ENCODE measurements around the gene PUM2.
A peak's percentile ranks its signal among the peaks of the same experiment; 100 is the strongest.

PUM2 gene, protein sequence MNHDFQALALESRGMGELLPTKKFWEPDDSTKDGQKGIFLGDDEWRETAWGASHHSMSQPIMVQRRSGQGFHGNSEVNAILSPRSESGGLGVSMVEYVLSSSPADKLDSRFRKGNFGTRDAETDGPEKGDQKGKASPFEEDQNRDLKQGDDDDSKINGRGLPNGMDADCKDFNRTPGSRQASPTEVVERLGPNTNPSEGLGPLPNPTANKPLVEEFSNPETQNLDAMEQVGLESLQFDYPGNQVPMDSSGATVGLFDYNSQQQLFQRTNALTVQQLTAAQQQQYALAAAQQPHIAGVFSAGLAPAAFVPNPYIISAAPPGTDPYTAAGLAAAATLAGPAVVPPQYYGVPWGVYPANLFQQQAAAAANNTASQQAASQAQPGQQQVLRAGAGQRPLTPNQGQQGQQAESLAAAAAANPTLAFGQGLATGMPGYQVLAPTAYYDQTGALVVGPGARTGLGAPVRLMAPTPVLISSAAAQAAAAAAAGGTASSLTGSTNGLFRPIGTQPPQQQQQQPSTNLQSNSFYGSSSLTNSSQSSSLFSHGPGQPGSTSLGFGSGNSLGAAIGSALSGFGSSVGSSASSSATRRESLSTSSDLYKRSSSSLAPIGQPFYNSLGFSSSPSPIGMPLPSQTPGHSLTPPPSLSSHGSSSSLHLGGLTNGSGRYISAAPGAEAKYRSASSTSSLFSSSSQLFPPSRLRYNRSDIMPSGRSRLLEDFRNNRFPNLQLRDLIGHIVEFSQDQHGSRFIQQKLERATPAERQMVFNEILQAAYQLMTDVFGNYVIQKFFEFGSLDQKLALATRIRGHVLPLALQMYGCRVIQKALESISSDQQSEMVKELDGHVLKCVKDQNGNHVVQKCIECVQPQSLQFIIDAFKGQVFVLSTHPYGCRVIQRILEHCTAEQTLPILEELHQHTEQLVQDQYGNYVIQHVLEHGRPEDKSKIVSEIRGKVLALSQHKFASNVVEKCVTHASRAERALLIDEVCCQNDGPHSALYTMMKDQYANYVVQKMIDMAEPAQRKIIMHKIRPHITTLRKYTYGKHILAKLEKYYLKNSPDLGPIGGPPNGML
- total RNA-seq, result 102 to 281 (median 153) reads per million in 9 experiments

DNA sequence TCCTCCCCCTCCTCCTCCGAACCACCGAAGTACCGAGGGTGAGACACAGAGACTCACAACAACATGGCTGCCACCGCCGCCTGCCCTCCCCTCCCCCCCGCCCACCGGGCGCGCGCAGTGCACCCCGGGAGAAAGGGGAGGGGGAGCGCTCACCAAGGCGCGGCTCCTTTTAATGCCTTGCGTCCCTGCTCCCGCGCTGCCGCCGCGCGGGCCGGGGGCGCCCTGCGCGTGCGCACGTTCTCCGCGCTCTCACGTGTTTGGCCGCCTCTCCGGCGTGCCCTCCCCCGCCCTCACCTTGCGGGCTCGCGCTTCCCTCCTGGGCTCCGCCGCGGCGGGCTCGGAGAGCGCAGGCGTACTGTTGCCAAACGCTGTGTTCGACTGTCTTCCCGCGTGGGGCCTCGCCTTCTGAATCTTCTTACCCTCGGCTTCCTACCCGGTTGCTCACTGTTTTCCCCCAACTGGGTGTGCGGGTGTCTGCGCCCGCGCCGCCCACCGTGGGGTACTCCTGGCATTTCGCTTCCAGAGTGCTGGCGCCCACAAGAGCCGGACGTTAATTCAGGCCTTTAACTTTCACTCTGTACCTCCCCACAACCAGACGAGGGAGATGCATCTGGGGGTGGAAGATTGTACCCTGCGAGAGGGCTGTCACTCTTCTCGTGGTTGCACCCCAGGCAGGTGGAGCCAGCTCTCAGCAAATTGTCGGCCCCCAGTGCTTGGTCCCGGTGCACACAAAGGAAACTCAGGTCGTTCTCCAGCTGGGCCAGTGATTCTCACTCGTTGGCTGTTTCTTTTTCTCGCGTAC is at the start of gene PUM2:
Gene PUM2 (minus strand): TSS at position 92 of the 802 bp plus-strand sequence. CDS start 23,484 bp downstream, outside the sequence.
- Mint-ChIP-seq H3K36me3 (ENCODE audit: insufficient read depth) (peaks cover 15% of the 10 kb centered on the region), H3K4me3 (no peak within 1 kb of the TSS), H3K27ac (no peak within 1 kb of the TSS), H3K4me1 (ENCODE audit: low read depth in 2 of 2) (peaks cover 28 to 37% of the 10 kb centered on the region in 2 donors), H3K27me3 (no peaks in the 10 kb centered on the region), H3K9me3 (no peaks in the 10 kb centered on the region)
- ATAC-seq (replicated peaks), result peak; percentile 76
- peak; percentile 90 to 95 (median 92) for DNase-seq

GRCh38 chr2:20400306-20400705 is 49.7 kb upstream of the PUM2 start:
- Mint-ChIP-seq H3K4me3 (no peak overlapping the region), H3K9me3 (no peaks in the 10 kb centered on the region), H3K27ac (no peak overlapping the region), H3K27me3 (peaks cover 14 to 21% of the 10 kb centered on the region in 2 donors), H3K36me3 (ENCODE audit: insufficient read depth) (no peaks in the 10 kb centered on the region), H3K4me1 (ENCODE audit: low read depth in 2 of 2) (no peaks in the 10 kb centered on the region)
- DNase-seq (no peak), ATAC-seq (replicated peaks) (no peak)

DNA sequence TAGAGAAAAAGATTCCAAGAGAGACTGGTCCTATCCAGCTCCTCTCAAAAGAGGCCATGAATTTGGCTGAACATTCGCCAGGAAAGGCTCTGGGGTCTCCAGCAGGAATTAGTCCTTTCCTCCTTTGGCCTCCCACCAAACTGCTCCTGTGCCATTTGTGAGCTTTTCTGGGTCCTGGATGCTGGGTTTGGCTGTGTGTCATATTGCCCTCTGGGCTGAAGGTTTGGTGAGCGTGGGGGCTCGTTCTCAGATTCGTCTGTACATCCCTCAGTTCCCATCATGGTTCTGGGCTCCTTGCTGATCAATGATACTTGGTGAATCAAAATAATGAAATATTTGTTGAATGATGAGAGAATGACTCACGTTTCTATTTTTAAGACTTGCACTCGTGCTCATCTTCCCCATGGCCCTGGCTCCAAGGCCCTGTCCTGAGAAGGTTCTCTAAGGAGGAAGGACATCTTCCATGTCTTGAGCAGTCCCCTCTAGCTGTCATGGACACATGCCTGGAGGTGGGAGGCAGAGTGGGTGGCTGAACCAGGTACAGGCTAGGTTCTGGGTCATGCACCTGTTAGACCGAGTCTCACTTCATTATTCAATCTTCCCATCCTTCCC is 48.4 kb upstream of the PUM2 start:
- ATAC-seq (replicated peaks) (no peak), DNase-seq (no peak)
- Mint-ChIP-seq H3K36me3 (ENCODE audit: insufficient read depth) (no peaks in the 10 kb centered on the region), H3K4me1 (ENCODE audit: low read depth in 2 of 2) (no peaks in the 10 kb centered on the region), H3K27ac (no peak overlapping the region), H3K4me3 (no peak overlapping the region), H3K27me3 (peaks cover 21 to 23% of the 10 kb centered on the region in 2 donors), H3K9me3 (no peaks in the 10 kb centered on the region)

DNA sequence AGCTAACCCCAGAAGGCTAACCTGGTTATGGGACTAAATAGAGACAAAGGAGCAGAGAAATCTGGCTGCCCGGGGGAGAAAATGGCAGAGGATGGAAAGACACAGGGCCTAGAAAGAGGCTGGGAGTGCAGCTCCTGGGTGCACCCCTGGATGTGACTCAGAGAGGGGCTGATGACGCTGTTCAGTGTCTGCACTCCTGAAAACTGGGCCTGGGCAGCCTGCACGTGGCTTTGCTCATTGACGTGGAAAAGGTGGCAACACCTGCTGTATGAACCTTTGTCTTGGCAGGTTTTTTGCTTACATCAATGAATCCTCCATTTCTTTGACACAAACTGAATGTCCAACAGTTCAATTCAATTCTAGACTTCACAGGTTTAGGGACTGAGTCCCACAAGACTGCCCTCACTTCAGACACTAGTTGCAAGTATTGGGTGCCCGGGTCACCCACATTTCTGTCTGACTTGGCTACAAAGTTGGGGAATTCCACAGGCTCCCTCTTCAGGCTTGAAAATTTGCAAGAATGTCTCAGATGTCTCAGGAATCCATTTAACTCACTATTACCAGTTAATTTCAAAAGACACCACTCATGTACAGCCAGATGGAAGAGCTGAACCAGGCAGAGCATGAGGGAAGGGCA is 47.3 kb upstream of the PUM2 start:
- ATAC-seq (replicated peaks), result no peak
- Mint-ChIP-seq H3K27ac (no peak overlapping the region), H3K4me1 (ENCODE audit: low read depth in 2 of 2) (no peaks in the 10 kb centered on the region), H3K36me3 (ENCODE audit: insufficient read depth) (no peaks in the 10 kb centered on the region), H3K9me3 (no peaks in the 10 kb centered on the region), H3K27me3 (peaks cover 21 to 31% of the 10 kb centered on the region in 2 donors), H3K4me3 (no peak overlapping the region)
- no peak for DNase-seq

DNA sequence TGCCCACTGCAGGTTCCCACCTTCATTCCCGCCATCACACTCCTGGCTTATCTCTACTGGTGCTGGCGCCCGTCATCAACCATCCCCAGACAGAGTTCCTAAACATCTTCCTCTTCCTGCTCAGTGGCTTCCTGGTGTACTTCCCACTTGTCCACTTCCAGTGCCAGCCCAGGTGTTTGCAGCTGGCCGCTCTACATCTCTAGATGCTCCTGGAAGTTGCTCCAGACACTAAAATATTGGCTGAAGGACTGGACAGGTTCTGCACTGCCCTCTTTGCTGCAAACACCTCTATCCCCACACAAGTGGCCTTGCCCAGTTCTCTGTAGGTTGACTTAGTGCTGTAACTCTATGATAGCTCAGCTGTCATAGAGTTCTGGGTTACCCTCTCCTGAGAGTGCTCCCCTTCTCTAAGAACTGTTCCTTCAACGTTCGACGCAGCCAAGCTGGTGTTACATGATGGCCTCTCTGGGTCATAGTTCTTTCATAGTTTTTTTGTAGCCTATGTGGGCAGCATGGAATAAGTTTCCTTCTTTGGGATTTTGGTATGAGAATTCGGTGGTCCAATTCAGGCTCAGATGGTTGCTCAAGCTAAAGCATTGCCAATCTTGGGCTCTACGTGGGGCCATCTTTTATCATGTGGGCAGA is 45.8 kb upstream of the PUM2 start:
- no peak for ATAC-seq (replicated peaks)
- no peaks in the 10 kb centered on the region for H3K4me1 Mint-ChIP-seq (ENCODE audit: low read depth in 2 of 2)
- H3K27ac Mint-ChIP-seq, result no peak overlapping the region

DNA sequence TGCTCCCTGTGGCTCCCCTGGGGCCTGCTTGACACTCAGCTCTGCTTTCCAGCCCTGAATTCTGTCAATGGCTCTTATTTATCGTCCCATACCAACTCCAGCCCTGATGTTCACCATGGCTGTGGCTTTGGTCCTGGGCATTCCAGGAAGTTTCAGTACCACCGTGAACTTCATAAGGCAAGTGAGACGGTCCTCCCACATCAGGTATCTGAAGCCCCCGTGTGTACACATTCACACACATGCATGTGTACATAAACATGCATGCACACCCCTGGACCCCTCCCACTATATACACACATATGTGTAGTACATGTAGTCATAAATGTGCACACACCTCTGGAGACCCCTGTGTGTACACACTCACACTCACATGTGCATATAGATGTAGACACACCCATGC is 43.3 kb upstream of the PUM2 start:
- H3K36me3 Mint-ChIP-seq (ENCODE audit: insufficient read depth), result no peaks in the 10 kb centered on the region

More for the DNA sequence above, 45.8 kb upstream of the PUM2 start:
- Mint-ChIP-seq H3K9me3 (no peaks in the 10 kb centered on the region), H3K27me3 (peaks cover 21 to 44% of the 10 kb centered on the region in 2 donors), H3K4me3 (no peak overlapping the region), H3K36me3 (ENCODE audit: insufficient read depth) (no peaks in the 10 kb centered on the region)
- DNase-seq, result no peak

GRCh38 chr2:20391951-20392699 is 41.5 kb upstream of the PUM2 start:
- ATAC-seq (replicated peaks) (no peak), DNase-seq (no peak)
- Mint-ChIP-seq H3K36me3 (ENCODE audit: insufficient read depth) (no peaks in the 10 kb centered on the region), H3K4me1 (ENCODE audit: low read depth in 2 of 2) (no peaks in the 10 kb centered on the region), H3K9me3 (no peaks in the 10 kb centered on the region), H3K27ac (no peak overlapping the region), H3K27me3 (peaks cover 17 to 74% of the 10 kb centered on the region in 2 donors), H3K4me3 (no peak overlapping the region)

More for the DNA sequence above, 43.3 kb upstream of the PUM2 start:
- no peaks in the 10 kb centered on the region for H3K4me1 Mint-ChIP-seq (ENCODE audit: low read depth in 2 of 2)
- H3K9me3 Mint-ChIP-seq, result no peaks in the 10 kb centered on the region
- DNase-seq (no peak), ATAC-seq (replicated peaks) (no peak)
- H3K27ac Mint-ChIP-seq, result no peak overlapping the region
- peaks cover 27 to 66% of the 10 kb centered on the region in 2 donors for H3K27me3 Mint-ChIP-seq
- no peak overlapping the region for H3K4me3 Mint-ChIP-seq

DNA sequence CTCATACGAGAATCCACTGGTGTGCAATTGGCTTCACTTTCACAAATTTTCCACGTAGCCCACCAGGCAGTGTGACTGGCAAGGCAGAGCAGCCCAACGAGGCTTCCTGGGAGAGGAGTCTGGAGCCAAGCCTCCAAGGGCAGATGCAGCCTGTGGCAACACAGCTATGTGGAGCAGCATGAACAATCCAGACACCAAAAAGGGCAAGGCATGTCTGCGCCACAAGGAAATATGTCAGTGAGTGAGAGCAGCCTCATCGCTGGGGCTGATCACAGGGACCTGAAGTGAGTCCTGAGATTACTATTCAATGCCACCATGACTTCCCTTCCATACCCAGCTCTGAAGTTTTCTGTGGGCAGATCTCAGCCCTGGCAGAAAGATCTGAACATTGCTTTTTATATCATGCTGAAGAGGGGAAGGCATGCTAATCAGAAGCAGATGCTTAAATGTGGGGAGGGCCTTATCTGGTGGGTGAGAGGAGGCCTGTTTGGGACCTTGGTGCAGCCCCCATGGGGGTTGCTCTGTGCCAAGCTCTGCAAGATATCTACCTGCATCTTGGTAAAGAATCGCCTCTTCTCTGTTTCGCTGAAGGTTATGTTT is 40.0 kb upstream of the PUM2 start:
- Mint-ChIP-seq H3K4me1 (ENCODE audit: low read depth in 2 of 2) (peaks cover 0 to 2% of the 10 kb centered on the region in 2 donors), H3K27ac (no peak overlapping the region), H3K4me3 (no peak overlapping the region), H3K9me3 (no peaks in the 10 kb centered on the region), H3K36me3 (ENCODE audit: insufficient read depth) (no peaks in the 10 kb centered on the region), H3K27me3 (peaks cover 8 to 62% of the 10 kb centered on the region in 2 donors)
- DNase-seq (no peak), ATAC-seq (replicated peaks) (no peak)

DNA sequence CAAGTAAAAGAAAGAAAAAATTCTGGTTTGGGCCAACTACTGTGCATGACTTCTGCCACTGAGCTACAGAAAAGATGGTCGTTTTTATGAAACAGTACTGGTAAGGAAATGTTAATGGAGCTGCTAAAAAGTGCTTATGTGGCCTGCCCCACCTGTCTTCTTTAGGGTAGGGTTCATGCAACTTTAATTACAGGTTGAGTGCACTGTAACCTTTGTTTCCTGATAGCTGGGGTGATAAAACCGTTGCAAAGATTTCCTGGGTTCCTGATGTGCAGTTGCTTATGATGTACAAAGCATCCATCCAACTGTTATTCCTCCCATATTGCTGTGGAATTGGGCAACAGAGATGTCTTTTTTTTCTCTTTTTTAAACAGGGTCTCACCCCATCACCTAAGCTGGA is 34.3 kb upstream of the PUM2 start:
- ATAC-seq (replicated peaks), result no peak
- DNase-seq, result no peak
- peaks cover 0 to 8% of the 10 kb centered on the region in 2 donors for H3K4me1 Mint-ChIP-seq (ENCODE audit: low read depth in 2 of 2)
- no peaks in the 10 kb centered on the region for H3K9me3 Mint-ChIP-seq
- no peak overlapping the region for H3K4me3 Mint-ChIP-seq
- H3K36me3 Mint-ChIP-seq (ENCODE audit: insufficient read depth), result peaks cover 4% of the 10 kb centered on the region
- peaks cover 0 to 15% of the 10 kb centered on the region in 2 donors for H3K27me3 Mint-ChIP-seq
- H3K27ac Mint-ChIP-seq, result peak overlapping the region in 1 of 2 donors; percentile 27

DNA sequence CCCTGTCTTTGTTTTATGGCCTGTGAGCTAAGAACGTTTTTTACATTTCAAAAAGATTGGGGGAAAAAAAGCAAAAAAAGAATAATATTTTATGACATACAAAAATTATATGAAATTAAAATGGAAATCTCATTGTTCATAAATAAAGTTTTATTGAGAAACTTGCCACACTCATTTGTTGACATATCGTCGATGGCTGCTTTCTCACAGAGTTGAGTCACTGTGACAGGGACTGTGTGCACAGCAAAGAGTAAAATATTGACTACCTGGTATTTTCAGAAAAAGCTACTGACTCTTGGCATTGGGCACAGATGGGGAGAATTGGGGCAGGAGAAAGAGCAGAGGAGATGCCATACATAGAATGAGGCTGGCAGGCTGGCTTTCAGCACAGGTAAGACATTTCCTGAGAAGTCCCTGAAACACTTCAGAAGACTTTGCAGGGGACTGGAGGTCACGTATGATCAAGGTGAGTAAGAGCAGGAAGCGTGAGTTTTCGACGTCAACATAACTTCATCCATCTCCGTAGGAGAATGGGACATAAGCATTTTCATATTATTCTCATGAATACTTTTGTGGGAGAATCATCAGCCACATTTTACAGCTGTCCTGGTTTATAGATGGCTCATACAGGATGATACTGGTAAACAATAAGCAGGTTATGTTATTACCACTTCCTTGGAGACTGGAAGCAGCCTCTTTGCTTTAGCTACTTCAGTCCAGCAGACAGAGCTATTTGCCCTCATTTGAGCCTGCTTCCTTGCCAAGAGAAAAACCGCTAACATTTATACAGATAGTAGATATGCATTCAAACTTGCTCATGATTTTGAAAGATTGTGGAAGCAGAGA is 32.5 kb upstream of the PUM2 start:
- DNase-seq (no peak), ATAC-seq (replicated peaks) (peak; percentile 95)
- H3K36me3 Mint-ChIP-seq (ENCODE audit: insufficient read depth), result peaks cover 4% of the 10 kb centered on the region
- H3K9me3 Mint-ChIP-seq, result no peaks in the 10 kb centered on the region
- H3K4me1 Mint-ChIP-seq (ENCODE audit: low read depth in 2 of 2), result peaks cover 0 to 8% of the 10 kb centered on the region in 2 donors
- H3K27me3 Mint-ChIP-seq, result peaks cover 6 to 11% of the 10 kb centered on the region in 2 donors
- peak overlapping the region in 1 of 2 donors; percentile 80 for H3K27ac Mint-ChIP-seq
- peak overlapping the region in 1 of 2 donors; percentile 40 for H3K4me3 Mint-ChIP-seq

Data from effector memory CD8-positive, alpha-beta T cell (primary cell).